K562 (cell line): ENCODE results near the gene TUBB2A. TPM values are rescaled to one million over a fixed set of nuclear protein-coding genes. Genes with fewer than 3 reads are reported as not detected.

Experiments used
- BRCA1 ChIP-seq, 2 experiments: fragments of 450-650 bp in 1 of 2; sonication (generic) in 1 of 2; formaldehyde crosslinking in 1 of 2; IDR thresholded peaks; 2 replicates each; pipeline versions ENCODE4 v1.5.0 to v1.6.1; 2017 to 2020; ENCODE audit warnings: mild to moderate bottlenecking in 1 of 2, missing genetic modification reagents in 1 of 2
- BRD4 ChIP-seq: fragments of 200-600 bp; sonication (generic); IDR thresholded peaks from 2 replicates; pipeline ENCODE4 v1.6.1; 2017; ENCODE audit warnings: inconsistent platforms
- CBFA2T2 ChIP-seq: fragments of 450-650 bp; conservative IDR thresholded peaks from 2 replicates; pipeline ENCODE4 v1.6.1; 2017; ENCODE audit warnings: mild to moderate bottlenecking
- CC2D1A ChIP-seq: fragments of 450-650 bp; IDR thresholded peaks from 2 replicates; pipeline ENCODE4 v1.6.1; 2017; ENCODE audit warnings: mild to moderate bottlenecking
- CREBBP ChIP-seq: IDR thresholded peaks from one replicate; pipeline ENCODE4 v1.6.1; 2012; ENCODE audit warnings: low read depth, mild to moderate bottlenecking, control low read depth, inconsistent platforms, low read length
- DNMT1 ChIP-seq: fragments of 450-650 bp; IDR thresholded peaks from 2 replicates; pipeline ENCODE4 v1.6.1; 2016; ENCODE audit warnings: antibody characterized with exemption, mild to moderate bottlenecking
- EGR1 ChIP-seq: fragments of 450-650 bp; conservative IDR thresholded peaks from 2 replicates; pipeline ENCODE4 v1.6.1; 2017; ENCODE audit warnings: mild to moderate bottlenecking
- EZH2 ChIP-seq: IDR thresholded peaks from 2 replicates; pipeline ENCODE4 v1.6.1; 2012; ENCODE audit warnings: low read depth, mild to moderate bottlenecking, inconsistent platforms, low read length, borderline replicate concordance
- NBN ChIP-seq: fragments of 450-650 bp; IDR thresholded peaks from 2 replicates; pipeline ENCODE4 v1.6.1; 2016; ENCODE audit warnings: low read depth, mild to moderate bottlenecking
- NCOA2 ChIP-seq, 2 experiments: fragments of 450-650 bp; IDR thresholded peaks; 2 replicates each; pipeline ENCODE4 v1.6.1; 2018; ENCODE audit warnings: mild to moderate bottlenecking in 2 of 2, moderate library complexity in 1 of 2; ENCODE audit not compliant: partially characterized antibody in 2 of 2
- PHF20 ChIP-seq: fragments of 450-650 bp; IDR thresholded peaks from 2 replicates; pipeline ENCODE4 v1.6.1; 2018; ENCODE audit not compliant: partially characterized antibody
- PTRF ChIP-seq: fragments of 450-650 bp; IDR thresholded peaks from 2 replicates; pipeline ENCODE4 v1.6.1; 2016; ENCODE audit warnings: mild to moderate bottlenecking, missing genetic modification characterization, missing compliant biosample characterization
- SIX5 ChIP-seq, 2 experiments: IDR thresholded peaks; 2 replicates each; pipeline ENCODE4 v1.6.1; 2011; ENCODE audit warnings: low read length in 2 of 2, borderline replicate concordance in 1 of 2, low read depth in 1 of 2, mild to moderate bottlenecking in 1 of 2, moderate library complexity in 1 of 2; ENCODE audit not compliant: insufficient read depth in 1 of 2
- SMARCA5 ChIP-seq: fragments of 450-650 bp; IDR thresholded peaks from 2 replicates; pipeline ENCODE4 v1.6.1; 2016
- TGIF2 ChIP-seq: sonication (generic); formaldehyde crosslinking; IDR thresholded peaks from 2 replicates; pipeline ENCODE4 v1.8.1; 2022; ENCODE audit warnings: mild to moderate bottlenecking, missing genetic modification reagents, moderate library complexity
- TOE1 ChIP-seq, 2 experiments: fragments of 450-650 bp in 1 of 2; sonication (generic) in 1 of 2; formaldehyde crosslinking in 1 of 2; IDR thresholded peaks; 2 replicates each; pipeline versions ENCODE4 v1.7.1 to v1.8.0; 2016 to 2022; ENCODE audit warnings: borderline replicate concordance in 2 of 2, mild to moderate bottlenecking in 2 of 2, antibody characterized with exemption in 1 of 2, inconsistent platforms in 1 of 2, low read depth in 1 of 2, missing genetic modification reagents in 1 of 2, moderate library complexity in 1 of 2
- XRCC3 ChIP-seq: fragments of 450-650 bp; IDR thresholded peaks from 2 replicates; pipeline ENCODE4 v1.6.1; 2017; ENCODE audit warnings: mild to moderate bottlenecking, moderate library complexity
- ZFP1 ChIP-seq: fragments of 450-650 bp; formaldehyde crosslinking; IDR thresholded peaks from 2 replicates; pipeline ENCODE4 v1.4.0; 2020; ENCODE audit warnings: mild to moderate bottlenecking, mixed read lengths
- ZNF121 ChIP-seq: sonication (generic); formaldehyde crosslinking; conservative IDR thresholded peaks from 2 replicates; pipeline ENCODE4 v1.8.0; 2022; ENCODE audit warnings: missing genetic modification reagents
- ZNF232 ChIP-seq: sonication (generic); formaldehyde crosslinking; IDR thresholded peaks from 2 replicates; pipeline ENCODE4 v1.8.0; 2022; ENCODE audit warnings: mild to moderate bottlenecking, missing genetic modification reagents
- ZNF347 ChIP-seq: fragments of 450-650 bp; formaldehyde crosslinking; IDR thresholded peaks from 2 replicates; pipeline ENCODE4 v1.4.0; 2020; ENCODE audit warnings: low read depth, mild to moderate bottlenecking, moderate library complexity
- ZNF583 ChIP-seq: fragments of 250-450 bp; sonication (Bioruptor Pico); IDR thresholded peaks from 2 replicates; pipeline ENCODE4 v1.4.0; 2020
- ZNF830 ChIP-seq: fragments of 250-450 bp; sonication (Bioruptor Pico); IDR thresholded peaks from 2 replicates; pipeline ENCODE4 v1.5.0; 2021; ENCODE audit warnings: mild to moderate bottlenecking
- polyA plus RNA-seq, 8 experiments: library from polyadenylated mRNA; depleted of rRNA in 4 of 8; stranded (reverse) in 5 of 8; unstranded in 3 of 8; fragments of >200 nt; fragmentation: Nextera tagmentation in 2 of 8; fragmentation: Illumina TruSeq in 1 of 8; extraction: Ambion mirVana in 2 of 8; extraction: Trizol in 1 of 8; gene quantifications; 2 replicates each; pipeline versions ENCODE4 v1.2.1 to v1.2.3, GENCODE V29; 2011 to 2014; ENCODE audit warnings: inconsistent platforms in 1 of 8, missing spikeins in 1 of 8
- total RNA-seq, 7 experiments: library from RNA; depleted of rRNA in 6 of 7; stranded (reverse); fragments of >200 nt in 6 of 7; fragmentation: Illumina TruSeq in 2 of 7; extraction: Trizol in 2 of 7; gene quantifications; 2 replicates each; pipeline versions ENCODE4 v1.2.1 to v1.2.3, GENCODE V29; 2011 to 2021; ENCODE audit warnings: low replicate concordance in 1 of 7
- TF ChIP-seq, protein P1 (sequence below): sonication (generic); formaldehyde crosslinking; IDR thresholded peaks from 2 replicates; pipeline ENCODE4 v1.8.0; 2022; ENCODE audit warnings: mild to moderate bottlenecking, low read depth, missing genetic modification reagents
- TF ChIP-seq, protein P2 (sequence below): fragments of 450-650 bp; IDR thresholded peaks from 2 replicates; pipeline ENCODE4 v1.6.1; 2017; ENCODE audit warnings: antibody characterized with exemption, mild to moderate bottlenecking

Gene TUBB2A
- total and polyA plus RNA-seq, 9 of the 15 experiments (the other 6 are each of a cell fraction or from before 2014, with no cell fraction given) = 3.6 to 92.1 (median 45.6) TPM

- no peak for TF ChIP-seq BRD4
- no peak for TF ChIP-seq DNMT1
- TF ChIP-seq SIX5 (IDR thresholded peaks at IDR 0.05; ENCODE audit: borderline replicate concordance in 1 of 2, insufficient read depth in 1 of 2, low read depth in 1 of 2, low read length in 2 of 2) = no peak
- no peak for TF ChIP-seq CC2D1A
- TF ChIP-seq, protein P1, sequence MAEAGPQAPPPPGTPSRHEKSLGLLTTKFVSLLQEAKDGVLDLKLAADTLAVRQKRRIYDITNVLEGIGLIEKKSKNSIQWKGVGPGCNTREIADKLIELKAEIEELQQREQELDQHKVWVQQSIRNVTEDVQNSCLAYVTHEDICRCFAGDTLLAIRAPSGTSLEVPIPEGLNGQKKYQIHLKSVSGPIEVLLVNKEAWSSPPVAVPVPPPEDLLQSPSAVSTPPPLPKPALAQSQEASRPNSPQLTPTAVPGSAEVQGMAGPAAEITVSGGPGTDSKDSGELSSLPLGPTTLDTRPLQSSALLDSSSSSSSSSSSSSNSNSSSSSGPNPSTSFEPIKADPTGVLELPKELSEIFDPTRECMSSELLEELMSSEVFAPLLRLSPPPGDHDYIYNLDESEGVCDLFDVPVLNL (CRISPR knock-in tag) = no peak; the same call in 1 of the 2 replicates
- no peak for TF ChIP-seq ZNF121 (CRISPR knock-in tag)
- TF ChIP-seq PTRF (tag) = no peak
- peak; percentile 83 for TF ChIP-seq EGR1
- no peak for TF ChIP-seq ZNF830 (CRISPR knock-in tag)
- TF ChIP-seq, protein P2, sequence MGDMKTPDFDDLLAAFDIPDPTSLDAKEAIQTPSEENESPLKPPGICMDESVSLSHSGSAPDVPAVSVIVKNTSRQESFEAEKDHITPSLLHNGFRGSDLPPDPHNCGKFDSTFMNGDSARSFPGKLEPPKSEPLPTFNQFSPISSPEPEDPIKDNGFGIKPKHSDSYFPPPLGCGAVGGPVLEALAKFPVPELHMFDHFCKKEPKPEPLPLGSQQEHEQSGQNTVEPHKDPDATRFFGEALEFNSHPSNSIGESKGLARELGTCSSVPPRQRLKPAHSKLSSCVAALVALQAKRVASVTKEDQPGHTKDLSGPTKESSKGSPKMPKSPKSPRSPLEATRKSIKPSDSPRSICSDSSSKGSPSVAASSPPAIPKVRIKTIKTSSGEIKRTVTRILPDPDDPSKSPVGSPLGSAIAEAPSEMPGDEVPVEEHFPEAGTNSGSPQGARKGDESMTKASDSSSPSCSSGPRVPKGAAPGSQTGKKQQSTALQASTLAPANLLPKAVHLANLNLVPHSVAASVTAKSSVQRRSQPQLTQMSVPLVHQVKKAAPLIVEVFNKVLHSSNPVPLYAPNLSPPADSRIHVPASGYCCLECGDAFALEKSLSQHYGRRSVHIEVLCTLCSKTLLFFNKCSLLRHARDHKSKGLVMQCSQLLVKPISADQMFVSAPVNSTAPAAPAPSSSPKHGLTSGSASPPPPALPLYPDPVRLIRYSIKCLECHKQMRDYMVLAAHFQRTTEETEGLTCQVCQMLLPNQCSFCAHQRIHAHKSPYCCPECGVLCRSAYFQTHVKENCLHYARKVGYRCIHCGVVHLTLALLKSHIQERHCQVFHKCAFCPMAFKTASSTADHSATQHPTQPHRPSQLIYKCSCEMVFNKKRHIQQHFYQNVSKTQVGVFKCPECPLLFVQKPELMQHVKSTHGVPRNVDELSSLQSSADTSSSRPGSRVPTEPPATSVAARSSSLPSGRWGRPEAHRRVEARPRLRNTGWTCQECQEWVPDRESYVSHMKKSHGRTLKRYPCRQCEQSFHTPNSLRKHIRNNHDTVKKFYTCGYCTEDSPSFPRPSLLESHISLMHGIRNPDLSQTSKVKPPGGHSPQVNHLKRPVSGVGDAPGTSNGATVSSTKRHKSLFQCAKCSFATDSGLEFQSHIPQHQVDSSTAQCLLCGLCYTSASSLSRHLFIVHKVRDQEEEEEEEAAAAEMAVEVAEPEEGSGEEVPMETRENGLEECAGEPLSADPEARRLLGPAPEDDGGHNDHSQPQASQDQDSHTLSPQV = no peak; the same call in 1 of the 2 replicates
- TF ChIP-seq CREBBP = no peak
- no peak for TF ChIP-seq BRCA1 (IDR thresholded peaks at IDR 0.05)
- no peak for TF ChIP-seq BRCA1 (CRISPR knock-in tag; IDR thresholded peaks at IDR 0.05)
- TF ChIP-seq NBN = peak; percentile 81
- TF ChIP-seq CBFA2T2 = no peak; the same call in 1 of the 2 replicates
- no peak; the same call in 1 of the 2 replicates for TF ChIP-seq ZNF583
- TF ChIP-seq ZNF347 (CRISPR knock-in tag) = no peak
- TF ChIP-seq TOE1 (IDR thresholded peaks at IDR 0.05; ENCODE audit: borderline replicate concordance) = peak; percentile 30; the same call in 1 of the 2 replicates
- peak; percentile 87; the same call in 1 of the 2 replicates for TF ChIP-seq TOE1 (CRISPR knock-in tag; IDR thresholded peaks at IDR 0.05; ENCODE audit: borderline replicate concordance, low read depth)
- no peak for TF ChIP-seq ZNF232 (CRISPR knock-in tag)
- no peak for TF ChIP-seq EZH2
- no peak for TF ChIP-seq XRCC3
- TF ChIP-seq SMARCA5 = no peak
- no peak for TF ChIP-seq ZFP1 (CRISPR knock-in tag)
- TF ChIP-seq PHF20 = peak; percentile 9
- TF ChIP-seq NCOA2 (IDR thresholded peaks at IDR 0.05; ENCODE audit: partially characterized antibody in 2 of 2) = no peak
- TF ChIP-seq TGIF2 (CRISPR knock-in tag) = no peak
Measured at GRCh38 chr6:3118353-3119039, 38.8 kb downstream of the TUBB2A start, which contains the start of gene BPHL (continued).
